GM23248 (cell line): ENCODE measurements around the gene TMEM131L. TPM values are rescaled to one million over a fixed set of nuclear protein-coding genes. Genes with fewer than 3 reads are reported as not detected.

Experiments used
- DNase-seq: peaks from one replicate; pipeline ENCODE4 v3.0.0-alpha.2; 2015
- H2AFZ ChIP-seq: fragments of 200-600 bp; sonication (generic); 2 replicates; pipeline ENCODE4 v1.6.1; 2016; ENCODE audit warnings: antibody characterized with exemption
- H3F3A ChIP-seq: fragments of 200-600 bp; sonication (generic); 2 replicates; pipeline ENCODE4 v1.6.1; 2016; ENCODE audit warnings: mild to moderate bottlenecking, antibody characterized with exemption, mixed run types; ENCODE audit not compliant: insufficient read depth
- H3K27ac ChIP-seq: fragments of 200-600 bp; sonication (generic); 2 replicates; pipeline ENCODE4 v1.5.1; 2016; ENCODE audit warnings: mild to moderate bottlenecking
- H3K27me3 ChIP-seq: fragments of 200-600 bp; sonication (generic); replicated peaks from 2 replicates; pipeline ENCODE4 v1.6.1; 2016; ENCODE audit warnings: mild to moderate bottlenecking; ENCODE audit not compliant: insufficient read depth
- H3K36me3 ChIP-seq: fragments of 200-600 bp; sonication (generic); 2 replicates; pipeline ENCODE4 v1.6.1; 2016; ENCODE audit warnings: low read depth, mild to moderate bottlenecking
- H3K4me1 ChIP-seq: fragments of 200-600 bp; sonication (generic); 2 replicates; pipeline ENCODE4 v1.6.1; 2016; ENCODE audit warnings: mild to moderate bottlenecking; ENCODE audit not compliant: insufficient read depth
- H3K4me2 ChIP-seq: fragments of 200-600 bp; sonication (generic); one replicate; pipeline ENCODE4 v1.6.1; 2016; ENCODE audit warnings: mild to moderate bottlenecking; ENCODE audit not compliant: unreplicated experiment
- H3K4me3 ChIP-seq: fragments of 200-600 bp; sonication (generic); 2 replicates; pipeline ENCODE4 v1.5.1; 2016; ENCODE audit warnings: mild to moderate bottlenecking
- H3K79me2 ChIP-seq: fragments of 200-600 bp; sonication (generic); 2 replicates; pipeline ENCODE4 v1.6.1; 2016; ENCODE audit warnings: mild to moderate bottlenecking; ENCODE audit not compliant: insufficient read depth
- H3K9ac ChIP-seq: fragments of 200-600 bp; sonication (generic); 2 replicates; pipeline ENCODE4 v1.6.1; 2016; ENCODE audit warnings: mild to moderate bottlenecking
- H3K9me2 ChIP-seq: fragments of 200-600 bp; sonication (generic); 2 replicates; pipeline ENCODE4 v1.6.1; 2016; ENCODE audit warnings: mixed run types, mild to moderate bottlenecking, moderate library complexity; ENCODE audit not compliant: insufficient read depth
- H3K9me3 ChIP-seq: fragments of 200-600 bp; sonication (generic); one replicate; pipeline ENCODE4 v1.6.1; 2017; ENCODE audit warnings: low read depth
- H4K20me1 ChIP-seq: fragments of 200-600 bp; sonication (generic); 2 replicates; pipeline ENCODE4 v1.6.0; 2016; ENCODE audit not compliant: insufficient read depth
- EZH2 ChIP-seq: fragments of 200-600 bp; sonication (generic); IDR thresholded peaks from 2 replicates; pipeline ENCODE4 v1.6.1; 2018; ENCODE audit warnings: antibody characterized with exemption, mild to moderate bottlenecking; ENCODE audit not compliant: insufficient read depth, poor library complexity, severe bottlenecking
- EZH2phosphoT487 ChIP-seq: fragments of 200-600 bp; sonication (generic); IDR thresholded peaks from 2 replicates; pipeline ENCODE4 v1.6.1; 2018; ENCODE audit warnings: antibody characterized with exemption, moderate library complexity, mild to moderate bottlenecking, low read depth; ENCODE audit not compliant: insufficient read depth
- WGBS, 2 experiments: methylation state at CpG; one replicate each; pipeline ENCODE4 v1.1.6; 2015 to 2017; ENCODE audit warnings: low lambda C conversion rate in 2 of 2, low coverage in 1 of 2; ENCODE audit errors: missing lambda C conversion rate in 2 of 2; 5-methylcytosine and 5-hydroxymethylcytosine counted together
- in situ Hi-C: fragments of 300-500 bp; cut with MboI; formaldehyde crosslinking; loops from 2 replicates; pipeline ENCODE4 v1.15.0; 2020
- polyA plus RNA-seq: library from polyadenylated mRNA; unstranded; fragments of >200 nt; fragmentation: Nextera tagmentation; extraction: Ambion mirVana; gene quantifications from 2 replicates; pipeline ENCODE4 v1.2.1, GENCODE V29; 2016
- total RNA-seq: library from RNA; depleted of rRNA; stranded (reverse); fragments of >200 nt; shearing (Covaris generic); gene quantifications from 2 replicates; pipeline ENCODE4 v1.2.3, GENCODE V29; 2014

TMEM131L gene
- total and polyA plus RNA-seq, 2 experiments from 2014 or later: 8.7 to 11.1 TPM

- Histone ChIP-seq H3K27me3 (no peaks in the 10 kb centered on the region), H3K4me1 (peaks cover 39% of the 10 kb centered on the region), H3K9me3 (no peaks in the 10 kb centered on the region), H3K9me2 (no peaks in the 10 kb centered on the region), H3K36me3 (no peaks in the 10 kb centered on the region), H3K9ac (no peak overlapping the region), H3K79me2 (peaks cover 9% of the 10 kb centered on the region; the same call in 1 of the 2 replicates), H4K20me1 (no peaks in the 10 kb centered on the region), H3K4me2 (peak overlapping the region; percentile 29), H3F3A (peaks cover 18% of the 10 kb centered on the region), H2AFZ (no peak overlapping the region), H3K27ac (peak overlapping the region; percentile 44), H3K4me3 (no peak overlapping the region)
- in situ Hi-C loops: no loop called here
- WGBS, 2 experiments: 77 to 84% methylated on average over 5 of the region's 5 CpGs
- no peak for TF ChIP-seq EZH2
- TF ChIP-seq EZH2phosphoT487: no peak
- DNase-seq: no peak
Observed at GRCh38 chr4:153485860-153486259, 19.7 kb downstream of the TMEM131L start.

GRCh38 chr4:153486281-153487151 is 20.4 kb downstream of the TMEM131L start:
- Histone ChIP-seq H3K9me2 (no peaks in the 10 kb centered on the region), H3K79me2 (peaks cover 9% of the 10 kb centered on the region; the same call in 1 of the 2 replicates), H3K27ac (peak overlapping the region; percentile 44), H3K4me3 (no peak overlapping the region), H4K20me1 (no peaks in the 10 kb centered on the region), H3K4me1 (peaks cover 39% of the 10 kb centered on the region), H3K9me3 (no peaks in the 10 kb centered on the region), H3K27me3 (no peaks in the 10 kb centered on the region), H3F3A (peaks cover 18% of the 10 kb centered on the region), H2AFZ (no peak overlapping the region), H3K9ac (no peak overlapping the region), H3K36me3 (no peaks in the 10 kb centered on the region), H3K4me2 (peak overlapping the region; percentile 29)
- TF ChIP-seq EZH2phosphoT487 (no peak), EZH2 (no peak)
- in situ Hi-C loops: no loop called here
- peak; percentile 93 for DNase-seq
- WGBS, 2 experiments: 63 to 69% methylated on average over 14 of the region's 14 CpGs

GRCh38 chr4:153488006-153488891 is 22.1 kb downstream of the TMEM131L start:
- H3K4me3 ChIP-seq: no peak overlapping the region
- peaks cover 39% of the 10 kb centered on the region for H3K4me1 ChIP-seq

GRCh38 chr4:153489856-153490558 is 23.8 kb downstream of the TMEM131L start:
- Histone ChIP-seq H3K9me2 (no peaks in the 10 kb centered on the region), H3K79me2 (peaks cover 16% of the 10 kb centered on the region), H3K9me3 (no peaks in the 10 kb centered on the region), H3K4me2 (no peak overlapping the region), H3K27ac (no peak overlapping the region), H4K20me1 (no peaks in the 10 kb centered on the region), H3K27me3 (no peaks in the 10 kb centered on the region), H3K4me1 (peaks cover 39% of the 10 kb centered on the region), H3F3A (peaks cover 18% of the 10 kb centered on the region), H3K9ac (no peak overlapping the region), H2AFZ (no peak overlapping the region), H3K36me3 (no peaks in the 10 kb centered on the region), H3K4me3 (no peak overlapping the region)
- TF ChIP-seq EZH2phosphoT487 (no peak), EZH2 (no peak)
- in situ Hi-C loops: no loop called here
- WGBS, 2 experiments: 91% methylated on average over 7 of the region's 7 CpGs
- DNase-seq: no peak

More at GRCh38 chr4:153488006-153488891, 22.1 kb downstream of the TMEM131L start:
- Histone ChIP-seq H3K27ac (no peak overlapping the region), H3F3A (peaks cover 18% of the 10 kb centered on the region), H3K9me3 (no peaks in the 10 kb centered on the region), H3K79me2 (peaks cover 18% of the 10 kb centered on the region), H2AFZ (peak overlapping the region; percentile 39; the same call in 1 of the 2 replicates), H3K9me2 (no peaks in the 10 kb centered on the region), H4K20me1 (no peaks in the 10 kb centered on the region), H3K36me3 (no peaks in the 10 kb centered on the region), H3K4me2 (peak overlapping the region; percentile 4), H3K9ac (peak overlapping the region; percentile 12; the same call in 1 of the 2 replicates), H3K27me3 (no peaks in the 10 kb centered on the region)
- WGBS, 2 experiments: 59 to 62% methylated on average over 19 to 24 of the region's 24 CpGs
- in situ Hi-C loops: no loop called here
- DNase-seq: peak; percentile 50
- TF ChIP-seq EZH2phosphoT487 (no peak), EZH2 (no peak)
